NCI-H2196 treated with DMSO at 0.1 percent for 48 hours (cell line): ENCODE data around the gene MICALL2.

Source experiments
- DNase-seq: peaks from one replicate; lab custom pipeline; 2025; ENCODE audit not compliant: unreplicated experiment; lab: John Stamatoyannopoulos, UW

Gene MICALL2

DNA sequence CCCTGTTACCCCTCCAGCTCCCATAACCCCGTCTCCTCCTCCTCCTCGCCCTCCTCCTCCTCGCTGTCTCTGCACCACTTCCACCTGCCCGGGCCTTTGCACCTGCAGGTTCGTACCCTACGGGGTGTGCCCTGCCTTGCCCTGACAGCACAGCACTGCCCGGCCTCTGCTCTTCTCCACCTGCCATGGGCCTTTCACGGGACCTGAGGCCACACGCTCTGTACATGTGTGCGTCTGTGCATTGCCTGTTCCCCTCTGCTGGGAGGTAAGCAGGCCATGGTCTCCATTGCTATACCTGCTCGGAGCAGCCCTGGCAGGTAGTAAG lies 40.0 kb downstream of the MICALL2 start:
- DNase-seq = no peak

DNA sequence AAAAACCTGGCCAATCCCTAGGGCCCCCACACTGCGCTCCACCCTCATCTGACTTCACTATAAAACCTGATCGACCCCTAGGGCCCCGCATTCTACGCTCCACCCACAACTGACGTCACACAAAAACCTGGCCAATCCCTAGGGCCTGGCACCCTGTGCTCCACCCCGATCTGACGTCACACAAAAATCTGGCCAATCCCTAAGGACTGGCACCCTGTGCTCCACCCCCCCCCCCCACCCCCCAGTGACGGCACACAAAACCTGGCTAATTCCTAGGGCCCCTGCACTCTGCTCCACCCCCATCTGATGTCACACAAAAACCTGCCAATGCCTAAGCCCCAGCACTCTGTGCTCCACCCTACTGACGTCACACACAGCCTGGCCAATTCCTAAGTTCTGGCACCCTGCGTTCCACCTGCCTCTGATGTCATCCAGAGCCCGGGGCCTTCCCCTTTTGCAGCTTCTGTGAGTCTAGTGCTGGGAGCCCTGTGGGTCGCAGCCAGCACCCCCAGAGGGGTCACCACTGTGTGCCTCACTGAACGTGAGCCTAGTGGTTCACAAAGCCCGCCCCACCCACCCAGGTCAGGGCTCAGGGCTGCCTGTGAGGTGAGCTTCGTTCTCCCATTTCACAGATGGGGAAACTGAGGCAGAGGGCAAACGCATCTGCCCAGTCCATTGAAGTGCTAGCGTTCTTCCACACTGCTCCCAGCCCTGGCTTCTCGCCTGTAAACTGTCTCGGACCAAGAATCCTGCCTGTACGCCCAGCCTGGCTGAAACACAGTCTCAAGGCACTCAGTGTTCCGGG lies 40.6 kb downstream of the MICALL2 start:
- DNase-seq = peak; percentile 44

DNA sequence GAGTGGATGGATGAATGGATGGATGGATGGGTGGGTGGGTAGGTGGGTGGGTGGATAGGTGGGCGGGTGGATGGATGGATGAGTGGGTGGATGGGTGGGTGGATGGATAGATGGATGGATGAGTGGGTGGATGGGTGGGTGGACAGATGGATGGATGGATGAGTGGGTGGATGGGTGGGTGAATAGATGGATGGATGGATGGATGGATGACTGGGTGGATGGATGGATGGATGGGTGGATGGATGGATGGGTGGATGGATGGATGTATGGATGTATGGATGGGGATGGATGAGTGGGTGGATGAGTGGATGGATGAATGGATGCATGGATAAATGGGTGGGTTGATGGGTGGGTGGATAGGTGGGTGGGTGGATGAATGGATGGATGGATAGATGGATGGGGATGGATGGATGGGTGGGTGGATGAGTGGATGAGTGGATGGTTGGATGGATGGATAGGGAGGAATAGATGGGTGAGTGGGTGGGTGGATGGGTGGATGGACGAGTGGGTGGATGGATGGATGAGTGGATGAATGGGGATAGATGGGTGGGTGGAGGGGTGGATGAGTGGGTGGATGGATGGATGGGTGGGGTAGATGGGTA lies 43.8 kb downstream of the MICALL2 start:
- no peak for DNase-seq

DNA sequence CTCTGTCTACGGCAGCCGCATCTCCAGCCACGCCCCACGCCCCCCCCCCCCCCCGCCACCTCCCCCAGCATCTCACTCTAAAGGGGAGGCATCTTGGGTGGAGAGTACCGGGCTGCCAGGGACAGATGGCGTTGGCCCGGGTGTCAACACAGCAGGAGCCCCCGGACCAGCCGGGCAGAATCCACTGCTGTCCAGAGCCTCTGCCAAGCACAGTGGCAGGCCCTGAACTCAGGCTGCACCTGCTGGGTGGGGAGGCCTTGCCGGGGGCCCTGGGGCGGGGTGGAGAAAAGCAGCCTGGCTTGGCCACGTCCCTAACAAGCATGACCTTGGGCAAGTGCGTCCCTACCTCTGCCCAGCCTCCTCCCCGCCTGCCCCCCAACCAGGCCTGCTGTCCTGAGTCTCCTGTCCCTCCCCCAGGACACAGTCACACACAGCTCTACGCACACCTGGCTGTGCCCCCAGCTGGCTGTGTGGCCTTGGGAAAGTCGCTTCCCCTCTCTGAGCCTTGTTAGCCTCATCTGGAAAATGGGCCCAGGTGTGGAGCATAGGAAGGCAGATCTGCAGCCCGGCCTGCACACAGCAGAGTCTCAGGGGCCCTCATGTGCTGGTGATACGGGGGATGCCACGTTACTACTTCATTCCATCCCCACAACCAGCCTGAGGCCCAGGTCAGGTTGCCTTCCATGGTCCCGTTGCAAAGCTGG lies 45.2 kb downstream of the MICALL2 start:
- no peak for DNase-seq

DNA sequence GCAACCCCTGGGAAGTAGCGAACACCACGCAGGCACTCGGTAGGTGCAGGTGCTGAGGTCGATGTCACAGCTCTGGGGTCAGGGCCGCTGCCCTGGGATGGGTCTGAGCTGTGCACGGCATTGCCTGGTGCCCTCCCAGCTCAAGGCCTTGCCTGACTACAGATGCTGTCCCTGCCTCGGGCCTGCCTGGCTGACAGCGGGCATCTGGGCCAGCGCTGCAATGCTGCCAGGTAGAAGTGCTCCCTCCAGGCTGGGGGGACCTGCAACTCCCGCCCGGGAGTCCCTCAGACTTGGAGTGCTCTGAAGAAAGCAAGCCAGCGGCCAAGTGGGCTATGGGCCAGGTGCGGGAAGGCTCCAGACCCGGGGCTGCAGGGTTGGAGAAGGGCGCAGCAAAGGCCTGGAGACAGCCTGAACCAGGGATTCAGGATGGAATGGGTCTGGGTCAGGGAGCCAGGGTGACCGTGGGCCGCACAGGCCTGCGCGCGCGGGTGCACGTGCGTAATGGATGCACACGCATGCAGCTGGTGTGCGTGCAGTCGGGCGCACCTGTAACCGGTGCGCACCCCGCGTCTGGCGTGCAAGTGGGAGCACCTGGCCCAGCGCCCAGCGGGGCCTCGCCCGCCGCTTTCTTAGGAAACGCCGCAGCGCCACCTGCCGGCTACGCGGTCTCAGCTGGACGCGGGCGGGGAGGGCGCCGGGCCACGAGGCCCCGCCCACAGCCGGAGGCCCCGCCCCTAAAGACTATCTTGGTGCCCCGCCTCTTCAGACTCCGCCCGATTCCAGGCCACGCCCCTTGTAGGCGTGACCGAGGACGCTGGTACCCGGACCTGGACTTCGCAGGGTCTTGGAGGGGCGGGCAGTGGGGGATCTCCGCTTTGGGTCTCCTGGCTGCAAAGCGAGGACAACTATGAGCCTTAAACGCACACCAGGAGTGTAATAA lies 46.7 kb downstream of the MICALL2 start:
- DNase-seq = peak; percentile 86

DNA sequence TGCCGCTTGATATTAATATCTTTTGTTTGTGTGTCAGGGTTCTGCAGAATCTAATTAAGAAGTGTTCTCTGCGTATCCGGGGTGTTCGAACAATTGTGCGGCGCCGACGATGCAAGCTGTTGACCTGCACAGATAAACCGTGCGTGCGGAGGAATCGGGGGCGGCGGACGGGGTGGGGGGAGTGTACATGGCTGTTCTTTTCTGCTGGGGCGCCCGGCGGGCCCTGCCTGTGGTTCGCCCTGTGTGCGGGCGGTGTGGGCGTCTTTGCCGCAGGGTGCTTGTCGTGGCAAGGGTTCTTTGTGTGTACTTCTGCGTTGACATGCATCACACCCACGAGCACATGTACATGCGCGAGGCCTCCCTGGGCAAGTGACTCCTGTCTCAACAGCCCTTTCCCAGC lies 47.9 kb downstream of the MICALL2 start:
- no peak for DNase-seq

DNA sequence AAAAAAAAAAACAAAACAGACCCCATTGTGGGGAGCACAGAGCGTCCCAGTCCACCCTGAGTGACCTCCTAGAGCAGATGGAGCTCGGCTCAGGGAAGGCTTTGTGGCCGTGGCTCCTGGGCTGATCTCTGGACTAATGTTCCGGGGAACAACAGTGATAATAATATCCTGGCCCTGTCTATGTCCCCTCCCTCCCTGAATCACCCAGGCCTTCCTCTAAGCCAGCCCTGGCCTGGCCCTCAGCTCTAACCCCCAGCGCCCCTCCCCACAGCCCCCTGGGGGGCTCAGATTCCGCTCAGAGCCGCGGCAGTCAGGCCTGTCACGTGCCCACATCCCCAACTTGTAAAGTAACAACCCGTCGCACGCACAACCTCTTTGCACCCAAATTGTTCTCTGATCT lies 48.3 kb downstream of the MICALL2 start:
- no peak for DNase-seq

DNA sequence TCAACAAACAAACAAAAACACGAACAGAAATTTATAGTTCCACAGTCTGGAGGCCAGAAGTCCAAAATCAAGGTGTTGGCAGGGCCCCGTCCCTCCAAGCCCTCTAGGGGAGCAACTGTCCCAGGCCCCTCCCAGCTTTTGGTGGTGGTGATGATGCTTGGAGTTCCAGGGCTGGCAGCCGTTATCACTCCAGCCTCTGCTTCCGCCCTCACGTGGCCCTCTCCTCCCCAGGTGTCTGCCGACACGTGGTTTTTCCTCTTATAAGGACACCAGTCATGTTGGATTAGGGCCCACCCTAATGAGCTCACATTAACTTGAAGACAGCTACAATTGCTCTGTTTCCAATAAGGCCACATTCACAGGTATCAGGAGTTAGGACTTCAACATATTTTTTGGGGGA lies 49.7 kb downstream of the MICALL2 start:
- no peak for DNase-seq

DNA sequence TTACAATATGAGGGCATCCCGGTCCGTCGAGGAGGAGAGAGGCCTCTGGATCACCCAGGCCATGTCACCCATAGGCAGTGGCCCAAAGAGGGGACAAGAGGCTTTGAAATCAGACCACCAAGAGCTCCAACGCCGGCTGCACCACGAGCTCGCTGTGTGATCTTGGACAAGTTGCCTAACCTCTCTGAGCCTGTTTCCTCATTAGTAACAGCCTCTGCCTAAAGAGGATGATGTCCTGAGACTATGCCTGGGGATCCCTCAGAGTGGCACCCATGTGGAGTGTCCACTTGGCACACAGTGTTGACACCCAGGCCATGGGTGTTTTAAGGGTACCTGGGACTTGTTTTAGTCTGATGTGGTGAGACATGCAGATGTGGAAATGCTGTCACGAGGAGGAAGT lies 50.8 kb downstream of the MICALL2 start:
- DNase-seq = no peak

DNA sequence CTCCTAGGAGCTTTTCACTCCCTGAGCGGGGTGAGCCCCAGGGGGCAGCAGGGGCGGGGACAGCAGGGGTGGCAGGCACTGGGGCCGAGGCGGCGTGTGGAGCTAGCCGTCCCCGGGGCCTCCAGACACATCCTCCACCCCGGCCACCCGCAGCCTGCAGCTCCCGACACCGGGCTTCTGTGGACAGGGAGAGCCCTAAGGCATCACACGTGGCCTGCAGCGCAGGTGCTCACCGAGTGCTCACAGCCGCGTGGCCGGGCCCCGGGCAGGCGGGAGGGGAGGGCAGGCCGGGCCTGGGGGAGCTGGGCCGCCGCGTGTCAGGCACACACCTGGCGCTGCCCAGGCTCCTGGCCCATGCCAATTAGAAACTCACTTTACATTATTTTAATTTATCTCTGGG lies 51.4 kb downstream of the MICALL2 start:
- no peak for DNase-seq

DNA sequence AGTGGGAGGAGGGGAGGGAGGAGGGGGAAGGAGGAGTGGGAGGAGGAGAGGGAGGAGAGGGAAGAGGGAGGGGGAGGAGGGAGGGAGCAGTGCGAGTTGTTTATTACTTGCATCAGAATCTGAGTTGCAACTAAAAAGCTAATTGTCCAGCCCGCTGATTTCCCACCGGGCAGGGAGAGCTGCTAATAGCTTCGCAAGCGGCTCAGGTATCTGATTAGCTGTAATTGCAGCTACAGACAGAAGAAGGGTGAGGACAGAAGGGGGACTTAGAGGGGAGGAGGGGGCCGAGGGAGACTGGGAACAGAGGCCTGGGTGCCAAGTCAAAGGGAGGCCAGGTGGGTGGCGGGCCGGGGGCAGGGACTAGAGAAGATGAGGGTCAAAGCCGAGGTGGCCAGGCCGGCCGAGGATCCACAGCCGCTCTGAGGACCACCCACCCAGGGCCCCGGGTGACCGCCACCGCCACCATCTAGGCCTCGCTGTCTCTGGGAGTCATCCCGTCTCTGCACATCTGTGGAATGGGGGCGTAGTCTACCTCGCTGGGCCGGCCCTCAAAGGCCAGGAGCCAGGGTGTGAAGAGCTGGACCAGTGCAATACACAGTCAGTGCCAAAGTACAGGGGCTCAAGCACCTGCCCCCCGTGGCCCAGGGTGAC lies 54.2 kb downstream of the MICALL2 start:
- DNase-seq = no peak

DNA sequence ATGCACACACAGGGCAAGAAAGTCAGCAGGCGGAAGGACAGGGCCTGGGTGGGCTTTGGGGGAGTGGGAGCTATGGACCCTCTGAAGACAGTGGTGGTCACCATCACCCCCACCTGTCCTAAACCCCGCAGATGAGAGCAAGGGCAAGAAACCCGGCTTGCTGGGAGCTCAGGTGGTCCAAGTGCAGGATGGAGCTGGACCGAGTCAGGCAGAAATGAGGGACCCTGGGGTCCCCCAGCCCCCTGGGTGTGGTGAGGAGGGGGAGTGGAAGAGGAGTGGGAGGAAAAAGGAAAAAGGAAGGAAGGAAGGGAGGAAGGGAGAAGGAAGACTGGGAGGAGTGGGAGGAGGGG lies 54.8 kb downstream of the MICALL2 start:
- no peak for DNase-seq

DNA sequence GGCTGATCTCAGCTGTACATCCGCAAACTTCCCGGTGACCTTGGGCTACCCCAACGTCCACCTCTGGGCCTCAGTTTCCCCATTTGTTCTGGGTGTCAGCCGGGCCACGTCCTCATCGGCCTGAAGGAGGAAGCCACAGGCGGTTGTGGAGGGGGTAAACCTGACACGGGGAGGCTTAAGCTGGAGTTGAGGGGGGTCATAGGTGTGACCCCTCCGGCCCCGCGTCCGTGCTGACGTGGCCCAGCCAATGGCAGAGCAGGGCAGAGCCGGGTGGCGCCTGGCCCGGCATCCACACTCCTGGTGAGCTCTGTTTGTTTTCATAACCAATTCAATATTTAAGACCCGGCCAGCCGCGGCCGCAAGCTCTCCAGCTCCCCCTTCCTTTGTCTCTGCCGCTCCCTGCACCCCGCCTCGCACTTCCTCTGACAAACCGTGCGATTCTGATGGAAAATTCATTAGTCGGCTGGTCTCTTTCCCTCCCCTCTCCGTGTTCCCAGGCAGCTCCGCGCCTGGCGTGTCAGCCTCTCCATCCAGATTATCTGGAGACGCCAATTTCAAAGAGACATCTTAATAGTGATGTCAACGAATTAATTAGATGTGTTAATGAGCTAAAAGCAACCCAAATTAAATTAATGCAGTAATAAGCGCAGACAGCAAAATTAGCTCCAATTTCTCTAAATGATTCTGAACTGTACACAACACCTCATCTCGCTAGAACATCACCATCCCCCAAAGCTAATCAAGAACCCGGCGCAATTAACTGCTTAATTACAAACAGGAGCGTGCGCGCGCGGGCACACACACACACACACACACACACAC lies 55.4 kb downstream of the MICALL2 start:
- DNase-seq = peak; percentile 42

DNA sequence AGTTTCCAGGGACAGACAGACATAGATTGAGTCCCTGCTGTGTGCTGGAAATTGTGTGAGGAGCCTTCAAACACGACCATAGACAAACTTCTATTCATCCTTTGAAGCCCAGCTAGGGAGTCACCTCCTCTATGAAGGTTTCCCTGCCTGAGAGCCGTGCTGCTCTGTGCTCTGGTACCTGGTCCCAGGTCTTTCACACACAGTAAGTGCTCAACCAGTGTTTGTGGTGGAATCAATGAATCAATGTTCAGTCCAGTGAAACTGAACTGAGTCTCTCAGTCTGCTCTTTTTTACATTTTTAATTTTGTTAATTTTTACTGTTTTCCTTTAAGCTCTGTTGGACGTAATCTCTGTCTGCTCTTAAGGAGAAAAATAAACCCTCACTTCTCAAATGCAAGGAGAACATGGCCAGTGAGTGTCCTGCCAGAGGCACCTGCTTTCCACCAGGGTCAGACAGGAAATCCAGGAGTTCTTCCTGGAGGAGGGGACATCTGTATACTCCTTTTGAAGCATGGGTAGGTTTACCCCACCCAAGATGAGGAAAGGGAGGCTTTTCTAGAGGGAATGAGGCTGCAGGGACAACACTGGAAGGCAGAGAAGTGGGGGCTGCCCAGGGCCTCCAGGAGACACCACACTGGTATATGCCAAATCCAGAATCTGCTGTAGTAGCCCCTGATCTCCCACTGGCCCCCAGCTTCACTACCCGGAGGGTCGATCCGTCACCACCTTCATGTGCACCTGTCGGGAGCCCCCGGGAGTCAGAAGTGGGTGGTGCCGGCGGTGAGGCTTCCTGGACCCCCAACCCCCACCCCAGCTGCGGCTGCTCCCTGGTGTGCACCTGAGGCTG lies 56.3 kb downstream of the MICALL2 start:
- no peak for DNase-seq

DNA sequence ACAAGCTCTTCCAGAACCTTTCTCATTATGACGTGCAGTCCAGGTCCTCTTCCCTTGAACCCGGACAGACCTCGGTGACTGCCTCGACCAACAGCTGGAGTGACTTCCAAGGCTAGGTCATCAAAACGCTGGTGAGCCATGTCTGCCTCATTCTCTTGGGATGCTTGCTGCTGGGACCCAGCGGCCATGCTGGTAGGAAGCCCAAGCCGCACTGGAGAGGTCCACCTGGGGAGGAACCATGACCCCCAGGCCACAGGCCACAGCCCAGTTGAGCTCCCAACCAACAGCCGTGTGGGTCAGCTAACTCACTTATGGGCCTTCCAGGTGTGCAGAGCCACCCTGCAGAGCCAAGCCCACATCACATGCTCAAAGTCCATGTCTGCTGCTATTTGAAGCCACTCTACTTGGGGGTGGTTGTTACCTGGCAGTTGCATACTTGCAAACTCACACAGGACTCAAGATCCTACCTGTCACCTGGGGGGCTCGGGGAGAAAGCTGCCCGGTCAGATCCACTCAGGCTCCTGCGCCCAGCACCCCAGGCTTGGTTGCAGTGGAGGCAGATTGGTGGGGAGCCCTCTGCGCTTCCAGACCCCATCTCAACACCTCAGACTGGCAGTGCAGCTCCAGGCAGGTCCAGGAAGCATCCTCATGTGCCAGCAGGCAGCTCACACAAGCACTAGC lies 57.0 kb downstream of the MICALL2 start:
- no peak for DNase-seq

DNA sequence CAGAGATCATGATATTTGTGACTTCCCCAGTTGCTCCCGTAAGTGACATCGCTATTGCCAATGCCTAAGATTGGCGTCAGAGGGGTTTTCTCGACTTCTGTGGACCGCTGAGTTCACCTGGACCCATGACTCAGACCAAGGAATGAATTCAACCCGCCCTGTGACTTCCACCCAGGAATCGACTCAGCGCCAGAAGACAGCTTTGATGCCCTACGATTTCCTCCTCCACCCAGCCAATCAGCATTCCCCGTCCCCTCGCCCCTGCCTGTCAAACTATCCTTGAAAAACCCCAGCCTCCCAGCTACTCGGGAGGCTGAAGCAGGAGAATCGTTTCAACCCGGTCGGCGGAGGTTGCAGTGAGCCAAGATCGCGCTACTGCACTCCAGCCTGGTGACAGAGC lies 58.3 kb downstream of the MICALL2 start:
- no peak for DNase-seq

DNA sequence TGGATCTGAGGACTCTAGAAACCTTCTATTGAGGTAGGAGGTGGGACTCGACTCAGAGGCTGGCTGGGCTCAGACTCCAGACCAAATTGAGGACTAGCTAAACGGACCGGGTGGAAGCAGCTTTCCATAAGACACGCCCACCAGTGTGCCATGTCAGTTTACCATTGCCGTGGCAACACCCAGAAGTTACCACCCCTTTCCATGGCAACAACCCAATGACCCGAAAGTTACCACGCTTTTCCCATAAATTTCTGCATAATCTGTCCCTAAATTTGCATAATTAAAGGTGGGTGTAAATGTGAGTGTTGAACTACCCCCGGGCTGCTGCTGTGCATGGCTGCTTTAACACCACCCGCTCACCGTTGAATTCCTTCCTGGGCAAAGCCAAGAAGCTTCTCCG lies 58.9 kb downstream of the MICALL2 start:
- no peak for DNase-seq

DNA sequence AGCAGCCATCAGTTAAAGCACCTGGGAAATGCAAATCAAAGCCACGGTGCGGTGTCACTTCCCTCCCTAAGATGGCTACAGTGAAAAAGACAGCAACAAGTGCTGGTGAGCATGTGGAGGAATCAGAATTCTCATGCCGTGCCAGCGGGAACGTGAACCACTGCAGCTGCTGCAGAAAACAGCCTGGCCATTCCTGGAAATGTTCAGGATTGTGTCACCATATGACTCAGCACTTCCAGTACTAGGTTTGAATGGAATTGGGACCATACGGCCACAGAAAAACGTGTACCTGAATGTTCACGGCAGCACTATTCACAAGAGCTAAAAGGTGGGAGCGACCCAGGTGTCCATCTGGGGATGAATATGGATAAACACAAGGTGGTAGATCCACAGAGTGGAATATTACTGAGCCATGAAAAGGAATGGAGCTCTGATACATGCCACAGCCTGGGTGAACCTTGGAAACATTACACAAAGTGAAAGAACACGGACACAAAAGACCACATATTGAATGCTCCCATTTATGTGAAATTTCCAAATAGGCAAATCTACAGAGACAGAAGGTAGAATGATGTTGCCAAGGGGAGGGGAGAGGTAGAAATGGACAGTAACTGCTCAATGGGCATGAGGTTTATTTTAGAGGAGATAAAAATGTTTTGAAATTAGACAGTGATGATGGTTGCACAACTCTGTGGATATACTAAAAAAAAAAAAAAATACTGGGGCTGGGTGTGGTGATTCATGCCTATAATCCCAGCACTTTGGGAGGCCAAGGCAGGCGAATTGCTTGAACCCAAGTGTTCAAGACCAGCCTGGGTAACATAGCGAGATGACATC lies 61.6 kb downstream of the MICALL2 start:
- no peak for DNase-seq
